B cell (primary cell): ENCODE measurements around the gene VHLL. TPM values are rescaled to one million over a fixed set of nuclear protein-coding genes. Genes with fewer than 3 reads are reported as not detected.

Source experiments
- ATAC-seq: fragments of 200-7000 bp; cut with Tn5 transposase; one replicate; pipeline ENCODE4 v1.10.0; 2021; ENCODE audit warnings: low read depth, mild to moderate bottlenecking, moderate number of reproducible peaks, moderate library complexity
- CTCF ChIA-PET: fragments of 350-600 bp; sonication (Branson Sonifier 250); formaldehyde crosslinking; loops from one replicate; lab custom pipeline; 2021; ENCODE audit warnings: antibody characterized with exemption, inconsistent platforms; lab: Charles Lee
- POLR2A ChIA-PET: fragments of 350-600 bp; sonication (Branson Sonifier 250); formaldehyde crosslinking; loops from one replicate; lab custom pipeline; 2021; ENCODE audit warnings: antibody characterized with exemption; lab: Charles Lee
- DNase-seq: peaks from one replicate; pipeline ENCODE4 v3.0.0; 2013
- H2AFZ ChIP-seq: 2 replicates; pipeline ENCODE4 v1.6.1; 2012; ENCODE audit warnings: mild to moderate bottlenecking, low read depth, low read length; ENCODE audit not compliant: insufficient read depth, poor library complexity, severe bottlenecking
- H3K27ac ChIP-seq, 2 donors: 1 replicate in 1 of 2; 2 replicates in 1 of 2; pipeline ENCODE4 v1.5.1; 2012 to 2013; ENCODE audit warnings: low read length in 2 of 2, mild to moderate bottlenecking in 2 of 2, moderate library complexity in 1 of 2
- H3K27me3 ChIP-seq, 4 experiments: fragments of 200-600 bp in 1 of 4; sonication (generic) in 1 of 4; replicated peaks in 1 of 4; 1 replicate in 2 of 4; 2 replicates in 2 of 4; pipeline versions ENCODE4 v1.6.1 to v1.7.0; 2013 to 2016; ENCODE audit warnings: low read length in 3 of 4, mild to moderate bottlenecking in 2 of 4, mixed read lengths in 1 of 4, moderate library complexity in 1 of 4; ENCODE audit not compliant: insufficient read depth in 4 of 4, control insufficient read depth in 3 of 4; ENCODE audit errors: control extremely low read depth in 1 of 4
- H3K36me3 ChIP-seq, 2 experiments: replicated peaks in 1 of 2; 1 replicate in 1 of 2; 2 replicates in 1 of 2; pipeline versions ENCODE4 v1.6.1 to v1.7.1; 2013; ENCODE audit warnings: low read length in 1 of 2; ENCODE audit not compliant: insufficient read depth in 2 of 2, control insufficient read depth in 1 of 2; ENCODE audit errors: control extremely low read depth in 1 of 2, extremely low read depth in 1 of 2
- H3K4me1 ChIP-seq, 2 donors: fragments of 200-600 bp in 1 of 2; sonication (generic) in 1 of 2; 1 replicate in 1 of 2; 2 replicates in 1 of 2; pipeline versions ENCODE4 v1.5.1 to v1.6.1; 2013 to 2017; ENCODE audit warnings: low read length in 2 of 2; ENCODE audit not compliant: control insufficient read depth in 2 of 2, insufficient read depth in 2 of 2
- H3K4me2 ChIP-seq: replicated peaks from 2 replicates; pipeline ENCODE3; 2012; ENCODE audit warnings: mild to moderate bottlenecking, low read depth, low read length; ENCODE audit not compliant: poor library complexity, severe bottlenecking
- H3K4me3 ChIP-seq, 5 experiments: fragments of 200-600 bp in 1 of 5; sonication (generic) in 1 of 5; 1 replicate in 3 of 5; 2 replicates in 2 of 5; pipeline versions ENCODE4 v1.5.1 to v1.7.0; 2011 to 2016; ENCODE audit warnings: low read length in 4 of 5, mild to moderate bottlenecking in 4 of 5, low read depth in 2 of 5, control low read depth in 1 of 5, moderate library complexity in 1 of 5; ENCODE audit not compliant: insufficient read depth in 1 of 5; ENCODE audit errors: control extremely low read depth in 1 of 5, extremely low read depth in 1 of 5
- H3K79me2 ChIP-seq: fragments of 200-600 bp; sonication (generic); one replicate; pipeline ENCODE4 v1.6.0; 2016; ENCODE audit warnings: low read length; ENCODE audit not compliant: control insufficient read depth, insufficient read depth
- H3K9ac ChIP-seq: fragments of 200-600 bp; sonication (generic); 2 replicates; pipeline ENCODE4 v1.6.1; 2017; ENCODE audit warnings: mild to moderate bottlenecking, low read length, moderate library complexity
- H3K9me3 ChIP-seq, 3 donors: one replicate each; pipeline versions ENCODE4 v1.6.1 to v1.7.1; 2013; ENCODE audit warnings: low read length in 2 of 3; ENCODE audit not compliant: control insufficient read depth in 2 of 3, insufficient read depth in 1 of 3; ENCODE audit errors: control extremely low read depth in 1 of 3
- H4K20me1 ChIP-seq: 2 replicates; pipeline ENCODE4 v1.6.0; 2012; ENCODE audit warnings: mild to moderate bottlenecking, low read length; ENCODE audit not compliant: insufficient read depth, control insufficient read depth, poor library complexity, severe bottlenecking
- H3K27ac Mint-ChIP-seq: one replicate; pipeline ENCODE4 v1.8.0; 2021; ENCODE audit warnings: mixed read lengths
- H3K27me3 Mint-ChIP-seq: one replicate; pipeline ENCODE4 v1.8.0; 2021; ENCODE audit warnings: mixed read lengths
- H3K4me1 Mint-ChIP-seq: one replicate; pipeline ENCODE4 v1.8.0; 2021; ENCODE audit warnings: mixed read lengths
- H3K4me3 Mint-ChIP-seq: one replicate; pipeline ENCODE4 v1.8.0; 2021; ENCODE audit warnings: mixed read lengths
- H3K9me3 Mint-ChIP-seq: one replicate; pipeline ENCODE4 v1.8.0; 2022; ENCODE audit warnings: mixed read lengths; ENCODE audit not compliant: insufficient read depth
- CTCF ChIP-seq: fragments of 200-600 bp; IDR thresholded peaks from one replicate; pipeline ENCODE4 v1.8.0; 2022; ENCODE audit warnings: antibody characterized with exemption, mild to moderate bottlenecking
- EZH2 ChIP-seq: IDR thresholded peaks from 2 replicates; pipeline ENCODE4 v1.6.1; 2012; ENCODE audit warnings: borderline replicate concordance, low read depth, mild to moderate bottlenecking, moderate library complexity, low read length; ENCODE audit not compliant: insufficient read depth, poor library complexity, severe bottlenecking
- WGBS: methylation state at CpG from one replicate; pipeline ENCODE4 v1.1.5; 2013; ENCODE audit warnings: missing lambda C conversion rate; ENCODE audit not compliant: insufficient coverage; 5-methylcytosine and 5-hydroxymethylcytosine counted together
- intact Hi-C: fragments of 100-400 bp; cut with micrococcal nuclease; formaldehyde crosslinking; loops from one replicate; pipeline ENCODE4 v1.10.0; 2022
- polyA plus RNA-seq: library from polyadenylated mRNA; depleted of rRNA; stranded (reverse); fragments of >200 nt; gene quantifications from 2 replicates; pipeline ENCODE4 v1.2.3, GENCODE V29; 2012
- total RNA-seq, 2 donors: library from RNA; stranded (reverse); fragments of 120-200 nt in 1 of 2; gene quantifications; 1 replicate in 1 of 2; 2 replicates in 1 of 2; pipeline versions ENCODE4 v1.2.3 to v1.2.4, GENCODE V29; 2013 to 2022

Gene VHLL
- total and polyA plus RNA-seq, 2 donors (not counting 1 experiment from before 2014, with no cell fraction given), result 0.36 TPM; not detected in 1

- H3K27me3 Mint-ChIP-seq, result peaks cover 24% of the 10 kb centered on the region
- DNase-seq (no peak), ATAC-seq (no peak)
- H3K4me1 ChIP-seq, result no peaks in the 10 kb centered on the region
- no peaks in the 10 kb centered on the region for H3K79me2 ChIP-seq
- H4K20me1 ChIP-seq, result no peaks in the 10 kb centered on the region
- H3K9ac ChIP-seq, result no peak overlapping the region
- no CpG with 5 or more reads among the region's 3 CpGs for WGBS
- ChIA-PET CTCF (interaction anchor here (0.5 to 2.0 kb wide), 4 partner anchors 15 to 278 kb away, joined by 3 to 7 read pairs (median 4); no protein-coding TSS in a partner anchor), POLR2A (no interaction called here)
- no peaks in the 10 kb centered on the region for H3K36me3 ChIP-seq
- H3K4me3 Mint-ChIP-seq, result no peak overlapping the region
- no peak overlapping the region for H3K27ac Mint-ChIP-seq
- intact Hi-C loops, result no loop called here
- no peak overlapping the region for H3K4me2 ChIP-seq
- peaks cover 0 to 17% (median 5%) of the 10 kb centered on the region in 4 experiments for H3K27me3 ChIP-seq
- H3K27ac ChIP-seq, result no peak overlapping the region
- TF ChIP-seq CTCF (no peak), EZH2 (no peak)
- no peak overlapping the region for H2AFZ ChIP-seq
- no peaks in the 10 kb centered on the region for H3K4me1 Mint-ChIP-seq
- H3K4me3 ChIP-seq, result no peak overlapping the region
- no peaks in the 10 kb centered on the region for H3K9me3 ChIP-seq
- no peaks in the 10 kb centered on the region for H3K9me3 Mint-ChIP-seq
These were observed 45.3 kb upstream of the VHLL start for GRCh38 chr1:156344409-156344808.

GRCh38 chr1:156342166-156342955, 43.3 kb upstream of the VHLL start:
- Histone ChIP-seq H4K20me1 (no peaks in the 10 kb centered on the region), H3K4me3 (no peak overlapping the region), H3K27me3 (peaks cover 0 to 14% (median 2%) of the 10 kb centered on the region in 4 experiments), H3K36me3 (no peaks in the 10 kb centered on the region), H3K79me2 (peaks cover 7% of the 10 kb centered on the region), H3K27ac (no peak overlapping the region), H3K9ac (no peak overlapping the region), H3K9me3 (no peaks in the 10 kb centered on the region), H2AFZ (no peak overlapping the region), H3K4me1 (peaks cover 2 to 5% of the 10 kb centered on the region in 2 donors), H3K4me2 (no peak overlapping the region)
- no peaks in the 10 kb centered on the region for H3K9me3 Mint-ChIP-seq
- ChIA-PET CTCF (interaction anchor here (0.6 to 1.5 kb wide), 5 partner anchors 14 to 393 kb away, joined by 3 to 4 read pairs (median 3); no protein-coding TSS in a partner anchor), POLR2A (no interaction called here)
- TF ChIP-seq CTCF, result no peak
- TF ChIP-seq EZH2, result no peak
- no peak overlapping the region for H3K27ac Mint-ChIP-seq
- WGBS, result no CpG with 5 or more reads among the region's 1 CpG
- peaks cover 23% of the 10 kb centered on the region for H3K27me3 Mint-ChIP-seq
- ATAC-seq, result no peak
- intact Hi-C loops, result no loop called here
- no peak overlapping the region for H3K4me3 Mint-ChIP-seq
- peaks cover 12% of the 10 kb centered on the region for H3K4me1 Mint-ChIP-seq
- no peak for DNase-seq
